HUES6 (cell line): ENCODE measurements around the gene PAPSS2.

Experiments
- H3K27ac ChIP-seq: 2 replicates; pipeline ENCODE4 v1.7.0; 2013; ENCODE audit warnings: low read depth, mild to moderate bottlenecking, low read length, inconsistent platforms
- H3K27me3 ChIP-seq: 2 replicates; pipeline ENCODE4 v1.6.1; 2013; ENCODE audit warnings: low read length; ENCODE audit not compliant: control insufficient read depth, insufficient read depth
- H3K36me3 ChIP-seq: 2 replicates; pipeline ENCODE4 v1.6.1; 2013; ENCODE audit warnings: low read length; ENCODE audit not compliant: control insufficient read depth, insufficient read depth
- H3K4me1 ChIP-seq: 2 replicates; pipeline ENCODE4 v1.6.1; 2013; ENCODE audit warnings: low read length; ENCODE audit not compliant: control insufficient read depth, insufficient read depth
- H3K4me3 ChIP-seq: 2 replicates; pipeline ENCODE4 v1.5.1; 2013; ENCODE audit warnings: low read depth, low read length
- H3K9ac ChIP-seq: one replicate; pipeline ENCODE4 v1.6.1; 2013; ENCODE audit warnings: mild to moderate bottlenecking, low read length
- H3K9me3 ChIP-seq: 2 replicates; pipeline ENCODE4 v1.6.1; 2013; ENCODE audit warnings: low read depth, low read length; ENCODE audit not compliant: control insufficient read depth, insufficient read depth

The PAPSS2 gene

GRCh38 chr10:87623191-87623590 lies 36.5 kb upstream of the PAPSS2 start:
- H3K9me3 ChIP-seq = no peaks in the 10 kb centered on the region
- no peak overlapping the region for H3K4me3 ChIP-seq
- no peak overlapping the region for H3K27ac ChIP-seq
- H3K4me1 ChIP-seq = peaks cover 54% of the 10 kb centered on the region
- no peaks in the 10 kb centered on the region for H3K27me3 ChIP-seq
- no peak overlapping the region for H3K9ac ChIP-seq
- H3K36me3 ChIP-seq = no peaks in the 10 kb centered on the region

- peak overlapping the region; percentile 74 for H3K9ac ChIP-seq
These were observed 34.0 kb upstream of the PAPSS2 start for GRCh38 chr10:87625661-87626060.

GRCh38 chr10:87626422-87626892 lies 33.2 kb upstream of the PAPSS2 start:
- Histone ChIP-seq H3K27me3 (no peaks in the 10 kb centered on the region), H3K4me3 (no peak overlapping the region), H3K27ac (peak overlapping the region; percentile 96), H3K36me3 (no peaks in the 10 kb centered on the region), H3K9me3 (peaks cover 3% of the 10 kb centered on the region; the same call in 1 of the 2 replicates), H3K4me1 (peaks cover 46% of the 10 kb centered on the region), H3K9ac (peak overlapping the region; percentile 74)

More at GRCh38 chr10:87625661-87626060, 34.0 kb upstream of the PAPSS2 start:
- H3K36me3 ChIP-seq = no peaks in the 10 kb centered on the region
- H3K27me3 ChIP-seq = no peaks in the 10 kb centered on the region
- H3K9me3 ChIP-seq = no peaks in the 10 kb centered on the region
- H3K4me1 ChIP-seq = peaks cover 52% of the 10 kb centered on the region
- H3K27ac ChIP-seq = peak overlapping the region; percentile 96
- H3K4me3 ChIP-seq = peak overlapping the region; percentile 26

- H3K27ac ChIP-seq = no peak overlapping the region
- no peaks in the 10 kb centered on the region for H3K36me3 ChIP-seq
- H3K27me3 ChIP-seq = no peaks in the 10 kb centered on the region
- H3K4me3 ChIP-seq = no peak overlapping the region
- no peak overlapping the region for H3K9ac ChIP-seq
- peaks cover 17% of the 10 kb centered on the region for H3K9me3 ChIP-seq
- H3K4me1 ChIP-seq = peaks cover 26% of the 10 kb centered on the region
These were observed 29.5 kb upstream of the PAPSS2 start for GRCh38 chr10:87630171-87630570.

GRCh38 chr10:87632454-87632853 lies 27.2 kb upstream of the PAPSS2 start:
- Histone ChIP-seq H3K9me3 (peaks cover 22% of the 10 kb centered on the region), H3K27me3 (no peaks in the 10 kb centered on the region), H3K27ac (no peak overlapping the region), H3K4me3 (no peak overlapping the region), H3K4me1 (peaks cover 17% of the 10 kb centered on the region), H3K36me3 (no peaks in the 10 kb centered on the region), H3K9ac (no peak overlapping the region)

- peaks cover 22% of the 10 kb centered on the region for H3K9me3 ChIP-seq
- H3K4me1 ChIP-seq = peaks cover 8% of the 10 kb centered on the region
- H3K27me3 ChIP-seq = no peaks in the 10 kb centered on the region
- no peaks in the 10 kb centered on the region for H3K36me3 ChIP-seq
- no peak overlapping the region for H3K9ac ChIP-seq
- H3K27ac ChIP-seq = no peak overlapping the region
- no peak overlapping the region for H3K4me3 ChIP-seq
These were observed 25.4 kb upstream of the PAPSS2 start for GRCh38 chr10:87634311-87634710.

GRCh38 chr10:87635498-87636312 lies 24.0 kb upstream of the PAPSS2 start:
- Histone ChIP-seq H3K9ac (no peak overlapping the region), H3K36me3 (no peaks in the 10 kb centered on the region), H3K4me3 (no peak overlapping the region), H3K27ac (no peak overlapping the region), H3K27me3 (no peaks in the 10 kb centered on the region), H3K9me3 (peaks cover 22% of the 10 kb centered on the region), H3K4me1 (peaks cover 13% of the 10 kb centered on the region)

- no peaks in the 10 kb centered on the region for H3K27me3 ChIP-seq
- H3K4me3 ChIP-seq = no peak overlapping the region
- peaks cover 13% of the 10 kb centered on the region for H3K4me1 ChIP-seq
- H3K27ac ChIP-seq = no peak overlapping the region
- H3K9ac ChIP-seq = no peak overlapping the region
- no peaks in the 10 kb centered on the region for H3K36me3 ChIP-seq
- H3K9me3 ChIP-seq = peaks cover 20% of the 10 kb centered on the region
These were observed 23.3 kb upstream of the PAPSS2 start for GRCh38 chr10:87636313-87636915.

- H3K9me3 ChIP-seq = peaks cover 5% of the 10 kb centered on the region; the same call in 1 of the 2 replicates
These were observed 20.2 kb upstream of the PAPSS2 start for GRCh38 chr10:87639493-87639892.

GRCh38 chr10:87640043-87640442 lies 19.6 kb upstream of the PAPSS2 start:
- peaks cover 13% of the 10 kb centered on the region for H3K4me1 ChIP-seq
- no peaks in the 10 kb centered on the region for H3K36me3 ChIP-seq
- no peak overlapping the region for H3K9ac ChIP-seq
- no peaks in the 10 kb centered on the region for H3K27me3 ChIP-seq
- H3K9me3 ChIP-seq = peaks cover 5% of the 10 kb centered on the region; the same call in 1 of the 2 replicates
- H3K4me3 ChIP-seq = no peak overlapping the region
- H3K27ac ChIP-seq = no peak overlapping the region

More at GRCh38 chr10:87639493-87639892, 20.2 kb upstream of the PAPSS2 start:
- Histone ChIP-seq H3K9ac (no peak overlapping the region), H3K36me3 (no peaks in the 10 kb centered on the region), H3K4me3 (no peak overlapping the region), H3K27ac (no peak overlapping the region), H3K4me1 (peaks cover 13% of the 10 kb centered on the region), H3K27me3 (no peaks in the 10 kb centered on the region)

- H3K4me3 ChIP-seq = no peak overlapping the region
- H3K9me3 ChIP-seq = peaks cover 3% of the 10 kb centered on the region; the same call in 1 of the 2 replicates
- H3K27me3 ChIP-seq = no peaks in the 10 kb centered on the region
- H3K9ac ChIP-seq = no peak overlapping the region
- no peak overlapping the region for H3K27ac ChIP-seq
- no peaks in the 10 kb centered on the region for H3K36me3 ChIP-seq
- peaks cover 8% of the 10 kb centered on the region for H3K4me1 ChIP-seq
These were observed 17.2 kb upstream of the PAPSS2 start for GRCh38 chr10:87642486-87642885.
